H1 (cell line): ENCODE measurements around the gene DACT3. TPM values are rescaled to one million over a fixed set of nuclear protein-coding genes. Genes with fewer than 3 reads are reported as not detected.
A peak's percentile ranks its signal among the peaks of the same experiment; 100 is the strongest.

Experiments
- CTCF ChIA-PET: fragments of 300-600 bp; sonication (Branson Sonifier 250); formaldehyde crosslinking; loops from one replicate; lab custom pipeline; 2021; ENCODE audit not compliant: partially characterized antibody; lab: Charles Lee
- POLR2A ChIA-PET: fragments of 300-600 bp; sonication (Branson Sonifier 250); formaldehyde crosslinking; loops from one replicate; lab custom pipeline; 2021; ENCODE audit warnings: inconsistent platforms; ENCODE audit not compliant: partially characterized antibody; lab: Charles Lee
- DNase-seq, 2 experiments: peaks; one replicate each; pipeline versions ENCODE4 v3.0.0 to v3.0.0-alpha.2; 2010 to 2022; ENCODE audit warnings: low spot score in 2 of 2, low read depth in 1 of 2, mixed read lengths in 1 of 2
- FAIRE-seq: peaks from 2 replicates; lab custom pipeline; 2011; peaks lifted over from hg19 to GRCh38; lab: Jason Lieb, UNC
- H2AFZ ChIP-seq: 2 replicates; pipeline ENCODE4 v1.8.1; 2012; ENCODE audit warnings: low read length, inconsistent platforms
- H2AK5ac ChIP-seq: 2 replicates; pipeline ENCODE4 v1.6.1; 2013; ENCODE audit warnings: low read depth, low read length
- H2BK120ac ChIP-seq: replicated peaks from 2 replicates; pipeline ENCODE3; 2013; ENCODE audit warnings: low read depth, low read length, inconsistent platforms
- H2BK12ac ChIP-seq: 2 replicates; pipeline ENCODE4 v1.6.1; 2013; ENCODE audit warnings: low read depth, low read length
- H2BK15ac ChIP-seq: 2 replicates; pipeline ENCODE4 v1.6.1; 2013; ENCODE audit warnings: low read length
- H2BK20ac ChIP-seq: 2 replicates; pipeline ENCODE4 v1.6.1; 2013; ENCODE audit warnings: low read length
- H2BK5ac ChIP-seq: 2 replicates; pipeline ENCODE4 v1.6.1; 2013; ENCODE audit warnings: low read depth, low read length
- H3K14ac ChIP-seq: 2 replicates; pipeline ENCODE4 v1.6.1; 2013; ENCODE audit warnings: inconsistent platforms; ENCODE audit not compliant: insufficient read length
- H3K18ac ChIP-seq: 2 replicates; pipeline ENCODE4 v1.6.1; 2013; ENCODE audit warnings: low read length; ENCODE audit errors: extremely low read depth
- H3K23ac ChIP-seq: 2 replicates; pipeline ENCODE4 v1.6.1; 2013; ENCODE audit warnings: inconsistent platforms; ENCODE audit not compliant: insufficient read length
- H3K23me2 ChIP-seq: 2 replicates; pipeline ENCODE4 v1.6.1; 2013; ENCODE audit warnings: low read depth, low read length
- H3K27ac ChIP-seq: 2 replicates; pipeline ENCODE4 v1.6.1; 2011; ENCODE audit warnings: low read depth, low read length, inconsistent platforms
- H3K27me3 ChIP-seq, 4 experiments: replicated peaks in 1 of 4; 1 replicate in 1 of 4; 2 replicates in 3 of 4; pipeline versions ENCODE4 v1.6.1 to v1.8.1; 2011 to 2013; ENCODE audit warnings: low read length in 3 of 4, mild to moderate bottlenecking in 3 of 4, inconsistent platforms in 2 of 4, mixed read lengths in 2 of 4, moderate library complexity in 1 of 4; ENCODE audit not compliant: control insufficient read depth in 3 of 4, insufficient read depth in 3 of 4; ENCODE audit errors: extremely low read depth in 1 of 4
- H3K36me3 ChIP-seq, 4 experiments: 2 replicates each; pipeline versions ENCODE4 v1.6.1 to v1.8.1; 2011 to 2013; ENCODE audit warnings: mild to moderate bottlenecking in 4 of 4, low read length in 3 of 4, moderate library complexity in 2 of 4, control low read depth in 1 of 4, inconsistent platforms in 1 of 4; ENCODE audit not compliant: insufficient read depth in 4 of 4, control insufficient read depth in 2 of 4
- H3K4ac ChIP-seq: replicated peaks from 2 replicates; pipeline ENCODE3; 2013; ENCODE audit warnings: low read length, low read depth, mixed read lengths, inconsistent platforms; ENCODE audit not compliant: insufficient read length
- H3K4me1 ChIP-seq, 4 experiments: replicated peaks in 1 of 4; 1 replicate in 1 of 4; 2 replicates in 3 of 4; pipeline versions ENCODE4 v1.6.1 to v1.8.1; 2011 to 2013; ENCODE audit warnings: low read length in 3 of 4, inconsistent platforms in 2 of 4, mixed read lengths in 1 of 4; ENCODE audit not compliant: insufficient read depth in 4 of 4, control insufficient read depth in 3 of 4
- H3K4me2 ChIP-seq, 2 experiments: 2 replicates each; pipeline versions ENCODE4 v1.6.1 to v1.8.1; 2011 to 2013; ENCODE audit warnings: low read depth in 2 of 2, low read length in 2 of 2, control low read depth in 1 of 2, inconsistent platforms in 1 of 2, mild to moderate bottlenecking in 1 of 2; ENCODE audit not compliant: insufficient read depth in 1 of 2
- H3K4me3 ChIP-seq, 4 experiments: fragments of 200-600, 300-600 bp in 1 of 4; sonication (generic), shearing (Covaris generic), sonication (Bioruptor Twin) in 1 of 4; 2 replicates each; pipeline versions ENCODE4 v1.5.1 to v1.8.1; 2011 to 2016; ENCODE audit warnings: low read length in 4 of 4, low read depth in 3 of 4, control low read depth in 2 of 4, inconsistent platforms in 2 of 4, mild to moderate bottlenecking in 2 of 4, mixed read lengths in 1 of 4, moderate library complexity in 1 of 4; ENCODE audit not compliant: insufficient read depth in 2 of 4; ENCODE audit errors: extremely low read depth in 1 of 4
- H3K56ac ChIP-seq: replicated peaks from 2 replicates; pipeline ENCODE3; 2013; ENCODE audit warnings: low read depth, mild to moderate bottlenecking, mixed read lengths, low read length, inconsistent platforms; ENCODE audit not compliant: insufficient read length
- H3K79me1 ChIP-seq: 2 replicates; pipeline ENCODE4 v1.6.1; 2013; ENCODE audit warnings: low read depth, low read length, control low read depth
- H3K79me2 ChIP-seq, 2 experiments: 2 replicates each; pipeline versions ENCODE4 v1.6.1 to v1.8.1; 2012 to 2013; ENCODE audit warnings: low read length in 2 of 2, mild to moderate bottlenecking in 2 of 2, inconsistent platforms in 1 of 2; ENCODE audit not compliant: insufficient read depth in 2 of 2, control insufficient read depth in 1 of 2
- H3K9ac ChIP-seq, 4 experiments: replicated peaks in 1 of 4; 1 replicate in 1 of 4; 2 replicates in 3 of 4; pipeline versions ENCODE4 v1.6.1 to v1.8.1; 2011 to 2013; ENCODE audit warnings: low read depth in 3 of 4, low read length in 3 of 4, control low read depth in 2 of 4, mild to moderate bottlenecking in 2 of 4, moderate library complexity in 2 of 4, inconsistent platforms in 1 of 4; ENCODE audit errors: extremely low read depth in 1 of 4
- H3K9me3 ChIP-seq, 2 experiments: 2 replicates each; pipeline versions ENCODE4 v1.6.1 to v1.8.1; 2012 to 2013; ENCODE audit warnings: mild to moderate bottlenecking in 2 of 2, moderate library complexity in 2 of 2, control low read depth in 1 of 2, inconsistent platforms in 1 of 2, low read depth in 1 of 2, low read length in 1 of 2, mixed read lengths in 1 of 2; ENCODE audit not compliant: insufficient read depth in 2 of 2
- H4K20me1 ChIP-seq, 2 experiments: replicated peaks in 1 of 2; 2 replicates each; pipeline versions ENCODE3 to v1.8.1; 2011 to 2013; ENCODE audit warnings: inconsistent platforms in 2 of 2, low read length in 2 of 2, mild to moderate bottlenecking in 1 of 2; ENCODE audit not compliant: insufficient read depth in 2 of 2, control insufficient read depth in 1 of 2
- H4K5ac ChIP-seq: 2 replicates; pipeline ENCODE4 v1.6.1; 2013; ENCODE audit warnings: low read length, low read depth, mixed read lengths, inconsistent platforms; ENCODE audit not compliant: insufficient read length
- H4K8ac ChIP-seq: 2 replicates; pipeline ENCODE4 v1.8.0; 2013; ENCODE audit warnings: mild to moderate bottlenecking, moderate library complexity, low read length, inconsistent platforms; ENCODE audit not compliant: insufficient read depth; ENCODE audit errors: extremely low read depth
- H4K91ac ChIP-seq: replicated peaks from 2 replicates; pipeline ENCODE3; 2013; ENCODE audit warnings: low read length, mixed read lengths, inconsistent platforms; ENCODE audit not compliant: insufficient read length
- SUZ12 ChIP-seq: fragments of 200-600 bp; sonication (generic); IDR thresholded peaks from 2 replicates; pipeline ENCODE4 v1.6.1; 2012; ENCODE audit warnings: mild to moderate bottlenecking, inconsistent platforms, low read length, moderate library complexity, mixed read lengths
- WGBS, 2 experiments: shearing (Covaris generic) in 1 of 2; methylation state at CpG; one replicate each; pipeline versions ENCODE4 v1.1.6 to v1.1.7; 2013 to 2015; ENCODE audit warnings: low lambda C conversion rate in 2 of 2, mixed read lengths in 2 of 2, inconsistent platforms in 1 of 2, low coverage in 1 of 2, missing lambda C conversion rate in 1 of 2; ENCODE audit not compliant: insufficient replicate concordance in 2 of 2, insufficient coverage in 1 of 2, insufficient read length in 1 of 2; ENCODE audit errors: extremely low coverage in 1 of 2, missing lambda C conversion rate in 1 of 2; 5-methylcytosine and 5-hydroxymethylcytosine counted together
- polyA plus RNA-seq, 7 experiments: library from polyadenylated mRNA; depleted of rRNA in 3 of 7; stranded (reverse) in 5 of 7; unstranded in 2 of 7; fragments of >200 nt in 5 of 7; fragments of 200-250 nt in 2 of 7; gene quantifications; 1 replicate in 5 of 7; 2 replicates in 1 of 7; 4 replicates in 1 of 7; pipeline versions ENCODE4 v1.2.1 to v1.2.3, GENCODE V29; 2011 to 2013; ENCODE audit warnings: missing spikeins in 2 of 7, mixed read lengths in 2 of 7
- total RNA-seq: library from RNA; stranded (reverse); fragmentation: NEBNext Ultra II Directional; extraction: Animal tissue kit (Norgen Biotek cat#: 25700); gene quantifications from 2 replicates; pipeline ENCODE4 v1.2.1, GENCODE V29; 2021

Gene DACT3
- total and polyA plus RNA-seq, 2 of the 8 experiments (the other 6 are each of a cell fraction or from before 2014, with no cell fraction given): 1.8 to 2.0 TPM

DNA sequence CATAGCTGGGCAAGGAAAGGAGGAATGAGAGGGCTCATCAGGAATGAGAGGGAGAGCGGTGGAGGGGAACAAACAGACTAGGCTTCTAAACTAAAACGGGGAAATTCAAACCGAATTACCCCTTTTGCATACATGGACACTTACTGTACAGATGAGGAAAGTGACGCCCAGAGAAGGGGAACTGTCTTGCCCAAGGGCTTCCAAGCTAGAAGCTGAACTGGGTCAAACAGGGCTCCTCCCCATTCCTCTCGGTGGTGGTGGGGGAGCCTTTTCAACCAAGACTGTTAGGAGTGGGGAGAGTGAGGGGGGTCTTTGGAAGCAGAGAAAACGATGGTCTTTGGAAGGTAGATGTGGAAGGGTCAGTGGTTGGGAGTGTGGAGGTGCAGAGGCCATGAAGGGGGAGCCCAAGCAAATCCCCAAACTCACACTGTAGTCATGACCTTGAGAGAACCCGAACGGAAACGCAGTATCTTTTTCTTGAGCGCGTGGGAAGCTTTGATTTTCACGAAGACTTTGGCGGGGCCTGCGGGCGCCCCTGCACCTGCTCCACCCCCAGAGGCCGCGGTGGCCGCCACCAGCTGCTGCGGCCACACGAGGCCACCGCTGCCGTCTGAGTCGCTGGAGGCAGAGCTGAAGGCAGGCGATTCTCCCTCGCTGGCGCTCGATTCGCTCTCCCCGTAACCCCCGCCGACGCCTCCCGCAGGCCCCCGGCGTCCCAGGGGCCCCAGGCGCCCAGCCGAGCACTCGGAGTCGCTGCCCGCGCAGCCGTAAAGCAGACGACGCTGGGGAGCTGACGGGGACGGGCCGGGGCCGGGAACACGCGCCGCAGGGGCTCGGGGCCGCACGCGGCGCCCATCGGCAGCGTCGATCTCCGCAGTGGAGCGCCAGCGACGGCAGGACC, 12.7 kb downstream of the DACT3 start:
- Histone ChIP-seq H4K20me1 (no peaks in the 10 kb centered on the region), H2AFZ (no peak overlapping the region), H3K9me3 (peaks cover 0 to 8% of the 10 kb centered on the region in 2 experiments; a peak in 1 of 4 replicates), H4K8ac (peak overlapping the region; percentile 85; the same call in 1 of the 2 replicates), H4K5ac (no peak overlapping the region), H3K4me1 (no peaks in the 10 kb centered on the region; a peak in 1 of 7 replicates), H2BK12ac (no peak overlapping the region), H2BK15ac (no peak overlapping the region), H3K23me2 (peaks cover 7% of the 10 kb centered on the region; the same call in 1 of the 2 replicates), H3K4ac (no peak overlapping the region), H3K56ac (no peak overlapping the region), H3K36me3 (peaks cover 0 to 8% (median 0%) of the 10 kb centered on the region in 4 experiments; a peak in 1 of 8 replicates), H3K27ac (no peak overlapping the region), H2AK5ac (no peak overlapping the region), H2BK20ac (no peak overlapping the region), H3K14ac (no peak overlapping the region), H3K9ac (no peak overlapping the region), H3K4me3 (peak overlapping the region in 3 of 4 experiments; percentile 4 to 52 (median 5); a peak in 5 of 8 replicates), H3K4me2 (peak overlapping the region; percentile 38 to 63; a peak in 3 of 4 replicates), H3K23ac (no peak overlapping the region), H4K91ac (no peak overlapping the region), H3K27me3 (peaks cover 30 to 48% (median 41%) of the 10 kb centered on the region in 4 experiments), H2BK120ac (no peak overlapping the region), H3K79me1 (no peaks in the 10 kb centered on the region), H3K18ac (no peak overlapping the region; the same call in 1 of the 2 replicates), H2BK5ac (no peak overlapping the region), H3K79me2 (no peaks in the 10 kb centered on the region)
- WGBS, 2 experiments: 18% methylated on average over 40 of the region's 63 CpGs; no CpG with 5 or more reads in 1 of the 2 experiments
- DNase-seq (no peak), FAIRE-seq (no peak)
- CTCF ChIA-PET: interaction anchor here (0.9 to 1.5 kb wide), 3 partner anchors 11 to 27 kb away, joined by 3 to 7 read pairs (median 6); no protein-coding TSS in a partner anchor
- POLR2A ChIA-PET: interaction anchor here (1.1 kb wide), 1 partner anchor 9 kb away, joined by 3 read pairs; no protein-coding TSS in a partner anchor
- peak; percentile 84 for TF ChIP-seq SUZ12
